NCI-H226 (cell line): ENCODE measurements around the gene ASTN2.
"Not testable (repeated sequence)": the region's sequence is repeated elsewhere in the genome, so short reads cannot be mapped to it uniquely, and the experiment has no call there.

ENCODE experiments used
- DNase-seq: peaks from one replicate; pipeline ENCODE4 v3.0.0-alpha.2; 2015

The ASTN2 gene

GRCh38 chr9:116901260-116901659, 513.6 kb downstream of the ASTN2 start:
- no peak for DNase-seq

- DNase-seq, result no peak
These were observed 514.3 kb downstream of the ASTN2 start for GRCh38 chr9:116900543-116900942.

- DNase-seq, result no peak
These were observed 514.9 kb downstream of the ASTN2 start for GRCh38 chr9:116900007-116900367.

- no peak for DNase-seq
These were observed 515.4 kb downstream of the ASTN2 start for GRCh38 chr9:116899337-116900006.

GRCh38 chr9:116898131-116898530, 516.7 kb downstream of the ASTN2 start:
- DNase-seq, result not testable (repeated sequence)

GRCh38 chr9:116897201-116897600, 517.7 kb downstream of the ASTN2 start:
- no peak for DNase-seq

- DNase-seq, result no peak
These were observed 518.9 kb downstream of the ASTN2 start for GRCh38 chr9:116895961-116896360.

GRCh38 chr9:116891424-116891823, 523.4 kb downstream of the ASTN2 start:
- no peak for DNase-seq

- not testable (repeated sequence) for DNase-seq
These were observed 526.4 kb downstream of the ASTN2 start for GRCh38 chr9:116888476-116888875.

- DNase-seq, result no peak
These were observed 526.8 kb downstream of the ASTN2 start for GRCh38 chr9:116888066-116888465.

- DNase-seq, result no peak
These were observed 531.2 kb downstream of the ASTN2 start for GRCh38 chr9:116883676-116884075.

GRCh38 chr9:116877072-116877471, 537.8 kb downstream of the ASTN2 start:
- no peak for DNase-seq

GRCh38 chr9:116875576-116875975, 539.3 kb downstream of the ASTN2 start:
- DNase-seq, result no peak

- DNase-seq, result no peak
These were observed 540.6 kb downstream of the ASTN2 start for GRCh38 chr9:116873937-116874914.

- DNase-seq, result no peak
These were observed 541.4 kb downstream of the ASTN2 start for GRCh38 chr9:116873491-116873890.

- DNase-seq, result no peak
These were observed 544.3 kb downstream of the ASTN2 start for GRCh38 chr9:116870566-116870965.

- no peak for DNase-seq
These were observed 546.7 kb downstream of the ASTN2 start for GRCh38 chr9:116868201-116868600.

- no peak for DNase-seq
These were observed 553.5 kb downstream of the ASTN2 start for GRCh38 chr9:116861321-116861720.

GRCh38 chr9:116860509-116861120, 554.2 kb downstream of the ASTN2 start:
- DNase-seq, result peak; percentile 8

GRCh38 chr9:116859763-116860162, 555.1 kb downstream of the ASTN2 start:
- DNase-seq, result no peak

GRCh38 chr9:116857321-116857720, 557.5 kb downstream of the ASTN2 start:
- no peak for DNase-seq

GRCh38 chr9:116855881-116856662, 558.8 kb downstream of the ASTN2 start:
- DNase-seq, result no peak

- DNase-seq, result no peak
These were observed 565.1 kb downstream of the ASTN2 start for GRCh38 chr9:116849721-116850120.
